Fibroblast of skin of abdomen (primary cell): ENCODE measurements around the gene MYH7.

Experiments
- DNase-seq: peaks from one replicate; pipeline ENCODE4 v3.0.0-alpha.2; 2013

Gene MYH7

GRCh38 chr14:23385642-23386265, 49.7 kb downstream of the MYH7 start:
- no peak for DNase-seq

- DNase-seq, result no peak
These were observed 50.2 kb downstream of the MYH7 start for GRCh38 chr14:23385244-23385641.

- no peak for DNase-seq
These were observed 50.9 kb downstream of the MYH7 start for GRCh38 chr14:23384364-23385080.

- no peak for DNase-seq
These were observed 52.6 kb downstream of the MYH7 start for GRCh38 chr14:23382731-23383440.

DNA sequence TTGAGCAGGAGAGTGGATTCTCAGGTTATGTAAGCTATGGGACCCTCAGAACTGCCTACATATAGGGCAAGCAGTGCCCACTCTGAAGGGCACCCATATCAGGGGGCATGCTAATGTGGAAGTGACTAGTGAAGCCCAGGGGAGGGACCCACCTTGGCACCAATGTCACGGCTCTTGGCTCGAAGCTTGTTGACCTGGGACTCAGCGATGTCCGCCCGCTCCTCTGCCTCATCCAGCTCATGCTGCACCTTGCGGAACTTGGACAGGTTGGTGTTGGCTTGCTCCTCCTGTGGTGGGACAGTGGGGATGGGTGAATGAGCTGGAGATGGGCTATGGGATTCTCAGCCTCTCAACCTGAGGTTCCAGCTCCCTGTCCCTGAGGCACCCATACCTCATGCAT, 53.2 kb downstream of the MYH7 start:
- no peak for DNase-seq

GRCh38 chr14:23381871-23382270, 53.6 kb downstream of the MYH7 start:
- DNase-seq, result no peak

- no peak for DNase-seq
These were observed 54.5 kb downstream of the MYH7 start for GRCh38 chr14:23380976-23381375.

DNA sequence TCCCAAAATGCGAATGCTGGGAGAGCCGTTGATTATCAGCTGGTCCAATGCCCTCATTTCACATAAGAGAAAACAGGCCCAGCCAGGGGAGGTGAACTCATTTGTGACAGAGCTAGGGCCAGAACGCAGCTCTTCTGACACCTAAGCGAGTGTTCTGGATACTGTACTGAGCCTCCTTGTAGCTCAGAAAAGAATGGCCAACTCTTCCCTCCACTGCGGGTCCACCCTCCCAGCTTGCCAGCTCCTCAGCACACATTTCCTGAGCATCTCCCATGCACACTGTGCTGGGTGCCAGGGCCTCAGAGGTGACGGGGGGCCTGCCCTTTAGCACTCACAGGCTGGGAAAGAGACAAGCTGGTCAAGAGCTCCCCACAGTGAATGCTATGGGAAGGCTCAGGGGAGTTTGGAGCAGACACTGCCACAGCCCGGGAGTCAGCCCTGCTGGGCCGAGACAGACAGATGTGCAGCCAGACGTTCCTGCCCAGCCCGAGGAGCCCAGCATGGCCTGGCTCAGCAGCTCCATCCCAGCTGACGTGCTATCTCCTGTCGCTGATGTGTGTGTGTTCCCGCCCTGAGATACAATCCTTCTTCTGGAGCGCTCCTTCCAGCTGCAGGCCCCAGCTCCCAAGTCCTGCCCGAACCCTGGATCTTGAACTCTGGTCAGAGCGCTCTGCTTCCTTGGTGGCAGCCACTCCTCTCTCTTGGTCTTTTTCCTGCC, 55.1 kb downstream of the MYH7 start:
- no peak for DNase-seq

DNA sequence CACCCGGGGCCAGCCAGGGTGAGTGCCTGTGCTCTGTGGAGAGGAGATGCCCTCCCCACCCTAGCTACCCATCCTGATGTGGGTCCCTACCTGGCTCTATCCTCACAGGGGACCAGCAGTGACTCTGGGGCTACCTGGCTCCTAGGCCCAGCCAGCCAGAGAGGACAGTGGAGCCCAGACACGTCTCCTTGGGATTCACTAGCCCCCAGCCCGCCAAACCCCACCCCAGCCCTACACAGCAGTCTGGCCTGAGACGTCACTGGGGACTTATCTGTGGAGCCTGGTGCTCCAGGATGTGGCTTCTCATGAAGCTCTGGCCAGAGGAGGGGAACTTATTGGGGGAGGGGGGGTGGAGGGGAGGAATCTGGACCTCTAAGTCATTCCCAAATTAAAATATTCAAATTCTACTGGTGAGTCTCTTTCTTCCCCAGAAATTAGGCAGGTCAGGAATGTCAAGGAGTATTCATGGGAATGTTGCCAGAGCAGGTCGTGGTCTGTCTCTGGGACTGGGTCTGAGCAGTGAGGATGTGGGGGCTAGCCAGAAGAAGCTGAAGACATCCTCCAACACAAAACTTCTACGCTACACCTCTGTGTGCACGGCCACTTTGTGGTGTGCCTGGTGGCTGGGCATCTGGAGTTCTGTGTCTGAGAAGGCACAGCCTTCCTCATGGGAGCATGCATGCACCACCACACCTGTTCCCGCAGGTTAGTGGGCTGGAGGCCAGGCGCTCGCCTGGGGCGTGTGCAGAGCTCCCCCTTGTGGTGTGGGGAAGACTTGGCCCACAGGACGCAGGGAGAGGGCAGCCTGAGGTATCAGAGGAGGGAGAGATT, 55.9 kb downstream of the MYH7 start:
- DNase-seq, result peak; percentile 28

DNA sequence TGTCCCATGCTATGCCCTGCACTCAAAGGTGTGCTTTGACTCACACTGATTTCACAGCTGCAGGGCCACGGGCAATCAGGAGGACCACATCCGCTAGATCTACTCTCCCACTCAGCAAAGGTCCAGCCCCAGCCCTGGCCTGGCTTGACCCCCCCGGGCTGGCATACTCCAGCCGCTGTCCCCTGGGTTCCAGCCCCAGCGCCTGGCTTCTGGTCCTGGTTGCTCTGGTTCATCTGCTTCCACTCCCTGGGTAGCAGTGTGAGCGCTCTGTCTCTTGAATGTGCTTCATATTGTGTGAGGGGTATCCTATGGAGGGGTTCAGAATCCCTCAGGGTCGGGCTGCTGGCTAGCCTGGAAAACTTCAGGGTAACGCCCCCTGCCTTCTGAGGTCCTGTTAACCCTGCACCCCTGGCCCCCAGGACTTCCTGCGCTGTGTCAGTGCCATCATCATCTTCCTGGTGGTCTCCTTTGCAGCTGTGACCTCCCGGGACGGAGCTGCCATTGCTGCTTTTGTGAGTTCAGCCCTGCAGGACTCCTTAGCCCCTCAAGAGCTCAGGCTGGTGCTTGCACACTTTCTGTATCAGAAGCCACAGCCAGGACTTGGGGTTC, 56.7 kb downstream of the MYH7 start:
- DNase-seq, result no peak

- no peak for DNase-seq
These were observed 57.6 kb downstream of the MYH7 start for GRCh38 chr14:23377573-23378563.

GRCh38 chr14:23377198-23377550, 58.3 kb downstream of the MYH7 start:
- no peak for DNase-seq

GRCh38 chr14:23376482-23377197, 58.8 kb downstream of the MYH7 start, which contains the start of gene CMTM5:
Gene CMTM5 (plus strand): TSS chr14:23377046. CDS start chr14:23377252, 206 bp downstream.
- no peak for DNase-seq

DNA sequence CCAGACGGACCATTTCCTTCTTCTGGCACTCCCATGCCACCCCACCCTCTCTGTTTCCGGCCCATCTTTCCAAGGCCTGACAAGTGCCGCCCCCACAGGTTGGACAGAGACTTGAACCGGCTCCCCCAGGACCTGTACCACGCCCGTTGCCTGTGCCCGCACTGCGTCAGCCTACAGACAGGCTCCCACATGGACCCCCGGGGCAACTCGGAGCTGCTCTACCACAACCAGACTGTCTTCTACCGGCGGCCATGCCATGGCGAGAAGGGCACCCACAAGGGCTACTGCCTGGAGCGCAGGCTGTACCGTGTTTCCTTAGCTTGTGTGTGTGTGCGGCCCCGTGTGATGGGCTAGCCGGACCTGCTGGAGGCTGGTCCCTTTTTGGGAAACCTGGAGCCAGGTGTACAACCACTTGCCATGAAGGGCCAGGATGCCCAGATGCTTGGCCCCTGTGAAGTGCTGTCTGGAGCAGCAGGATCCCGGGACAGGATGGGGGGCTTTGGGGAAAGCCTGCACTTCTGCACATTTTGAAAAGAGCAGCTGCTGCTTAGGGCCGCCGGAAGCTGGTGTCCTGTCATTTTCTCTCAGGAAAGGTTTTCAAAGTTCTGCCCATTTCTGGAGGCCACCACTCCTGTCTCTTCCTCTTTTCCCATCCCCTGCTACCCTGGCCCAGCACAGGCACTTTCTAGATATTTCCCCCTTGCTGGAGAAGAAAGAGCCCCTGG, 59.8 kb downstream of the MYH7 start:
- no peak for DNase-seq

- DNase-seq, result no peak
These were observed 62.4 kb downstream of the MYH7 start for GRCh38 chr14:23373041-23373440.

DNA sequence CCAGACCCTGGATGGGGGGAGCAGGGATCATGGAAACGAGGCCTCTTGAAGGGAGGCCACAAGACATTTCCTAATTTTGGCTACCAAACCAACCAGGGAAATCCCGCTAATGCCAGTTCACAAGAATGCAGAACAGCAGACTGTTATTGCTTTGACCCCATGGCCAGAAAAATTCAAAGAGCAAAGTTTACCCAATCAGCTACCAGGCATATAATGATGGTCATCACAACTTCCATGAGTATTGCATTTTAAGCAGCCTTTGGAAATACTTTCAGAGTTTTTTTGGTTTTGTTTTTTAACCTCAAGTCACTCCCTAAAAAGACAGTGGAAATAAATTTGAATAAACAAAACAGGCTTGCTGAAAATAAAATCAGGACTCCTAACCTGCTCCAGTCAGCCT, 63.0 kb downstream of the MYH7 start, which contains the start of gene IL25:
Gene IL25, plus strand, starts transcription at position 301 of the 400 bp plus-strand sequence.
- no peak for DNase-seq

DNA sequence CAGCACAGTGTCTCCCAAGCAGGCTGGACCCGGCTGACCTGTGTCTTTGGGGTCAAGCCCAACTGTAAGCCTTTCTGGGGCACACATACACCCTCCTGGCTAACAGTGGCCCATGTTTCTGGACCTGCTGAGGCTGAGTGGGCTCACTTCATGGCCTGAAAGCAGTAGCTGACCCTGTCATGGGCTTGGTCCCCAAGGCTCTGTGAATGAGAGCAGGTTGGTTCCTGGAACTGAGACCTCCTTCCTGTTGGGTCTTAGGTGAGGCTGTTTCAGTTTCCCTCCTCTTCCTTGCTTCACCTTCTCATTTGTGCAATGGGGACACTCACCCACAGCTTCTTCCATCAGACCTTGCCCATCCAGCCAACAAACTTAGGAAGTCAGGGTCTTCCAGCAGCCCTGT, 63.6 kb downstream of the MYH7 start:
- DNase-seq, result no peak

- DNase-seq, result no peak
These were observed 65.2 kb downstream of the MYH7 start for GRCh38 chr14:23370221-23370620.

DNA sequence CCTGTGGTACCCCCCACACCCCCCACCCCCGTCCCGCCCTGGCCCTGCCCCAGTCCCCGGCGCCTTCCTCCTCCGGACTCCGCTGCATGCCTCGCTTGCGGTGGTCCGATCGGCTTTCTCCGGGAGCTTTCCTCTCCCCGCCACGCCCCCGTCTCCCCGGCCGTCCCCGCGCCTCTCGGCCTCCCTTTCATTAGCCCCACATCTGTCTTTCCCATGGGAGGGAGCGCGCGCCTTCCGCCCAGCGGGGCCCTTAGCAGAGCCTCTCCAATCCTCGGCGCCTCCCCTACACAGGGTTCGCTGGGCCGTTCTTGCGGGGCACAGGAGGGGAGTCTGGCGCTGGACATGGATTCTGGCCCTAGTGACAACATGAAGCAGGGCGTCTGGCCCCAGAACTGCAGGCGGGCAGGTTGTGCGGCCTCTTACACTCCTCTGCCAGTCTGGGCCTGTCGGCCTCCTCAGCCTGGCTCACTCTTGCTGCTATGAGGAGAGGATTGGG, 69.0 kb downstream of the MYH7 start:
- DNase-seq, result no peak
